ENCODE measurements around the gene TNNT1. TPM values are rescaled to one million over a fixed set of nuclear protein-coding genes. Genes with fewer than 3 reads are reported as not detected.

The TNNT1 gene
- total RNA-seq, 1 donor from 2014 or later: 2.8 TPM

- DNase-seq (ENCODE audit: low spot score): no peak
- no peak for TF ChIP-seq CTCF (IDR thresholded peaks at IDR 0.05; ENCODE audit: unreplicated experiment)
- H3K4me3 Mint-ChIP-seq (ENCODE audit: unreplicated experiment): no peak overlapping the region
- H3K36me3 Mint-ChIP-seq (ENCODE audit: low read depth, unreplicated experiment): peaks cover 35% of the 10 kb centered on the region
- peaks cover 1% of the 10 kb centered on the region for H3K27me3 Mint-ChIP-seq (ENCODE audit: unreplicated experiment)
- no peaks in the 10 kb centered on the region for H3K4me1 Mint-ChIP-seq (ENCODE audit: unreplicated experiment)
- H3K27ac Mint-ChIP-seq (ENCODE audit: unreplicated experiment): no peak overlapping the region
- no peaks in the 10 kb centered on the region for H3K9me3 Mint-ChIP-seq (ENCODE audit: unreplicated experiment)
These were observed 45.8 kb downstream of the TNNT1 start for GRCh38 chr19:55103190-55103589.

DNA sequence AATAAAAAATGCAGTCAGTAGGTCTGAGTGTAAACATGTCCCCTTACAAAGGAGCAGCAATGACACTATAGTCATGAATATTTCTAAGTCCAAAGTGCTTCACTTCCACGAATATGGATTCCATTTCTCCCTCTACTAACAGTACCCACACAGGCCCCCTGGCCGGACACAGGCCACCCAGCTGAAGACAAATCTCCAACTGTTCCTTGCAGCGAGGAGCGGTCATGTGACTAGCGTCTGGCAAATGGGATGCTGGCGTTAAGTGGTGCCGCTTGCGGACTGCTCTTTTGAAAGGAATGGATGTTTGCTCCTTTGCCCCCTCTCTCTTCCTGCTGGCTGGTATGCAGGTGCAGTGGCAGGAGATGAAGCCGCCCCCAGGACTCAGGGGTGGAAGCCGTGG lies 47.7 kb downstream of the TNNT1 start:
- Mint-ChIP-seq H3K27ac (ENCODE audit: unreplicated experiment) (no peak overlapping the region), H3K9me3 (ENCODE audit: unreplicated experiment) (no peaks in the 10 kb centered on the region), H3K27me3 (ENCODE audit: unreplicated experiment) (peaks cover 5% of the 10 kb centered on the region), H3K4me3 (ENCODE audit: unreplicated experiment) (no peak overlapping the region), H3K4me1 (ENCODE audit: unreplicated experiment) (peaks cover 5% of the 10 kb centered on the region), H3K36me3 (ENCODE audit: low read depth, unreplicated experiment) (peaks cover 33% of the 10 kb centered on the region)
- DNase-seq (ENCODE audit: low spot score): no peak
- TF ChIP-seq CTCF (IDR thresholded peaks at IDR 0.05; ENCODE audit: unreplicated experiment): no peak

GRCh38 chr19:55099557-55100506 lies 49.2 kb downstream of the TNNT1 start:
- TF ChIP-seq CTCF (IDR thresholded peaks at IDR 0.05; ENCODE audit: unreplicated experiment): no peak
- peak overlapping the region; percentile 74 for H3K4me3 Mint-ChIP-seq (ENCODE audit: unreplicated experiment)
- peaks cover 3% of the 10 kb centered on the region for H3K27me3 Mint-ChIP-seq (ENCODE audit: unreplicated experiment)
- H3K4me1 Mint-ChIP-seq (ENCODE audit: unreplicated experiment): peaks cover 6% of the 10 kb centered on the region
- H3K36me3 Mint-ChIP-seq (ENCODE audit: low read depth, unreplicated experiment): peaks cover 29% of the 10 kb centered on the region
- H3K9me3 Mint-ChIP-seq (ENCODE audit: unreplicated experiment): no peaks in the 10 kb centered on the region
- peak; percentile 20 for DNase-seq (ENCODE audit: low spot score)
- H3K27ac Mint-ChIP-seq (ENCODE audit: unreplicated experiment): peak overlapping the region; percentile 24

GRCh38 chr19:55098716-55099556 lies 50.1 kb downstream of the TNNT1 start:
- H3K27me3 Mint-ChIP-seq (ENCODE audit: unreplicated experiment): peaks cover 7% of the 10 kb centered on the region
- DNase-seq (ENCODE audit: low spot score): no peak
- H3K4me3 Mint-ChIP-seq (ENCODE audit: unreplicated experiment): no peak overlapping the region
- no peaks in the 10 kb centered on the region for H3K9me3 Mint-ChIP-seq (ENCODE audit: unreplicated experiment)
- H3K36me3 Mint-ChIP-seq (ENCODE audit: low read depth, unreplicated experiment): peaks cover 32% of the 10 kb centered on the region
- H3K27ac Mint-ChIP-seq (ENCODE audit: unreplicated experiment): no peak overlapping the region
- TF ChIP-seq CTCF (IDR thresholded peaks at IDR 0.05; ENCODE audit: unreplicated experiment): peak; percentile 32
- peaks cover 9% of the 10 kb centered on the region for H3K4me1 Mint-ChIP-seq (ENCODE audit: unreplicated experiment)

Data from endothelial cell (in vitro differentiated cells).